ENCODE data around the gene SMU1. TPM values are rescaled to one million over a fixed set of nuclear protein-coding genes. Genes with fewer than 3 reads are reported as not detected.

SMU1 gene
- total RNA-seq, 1 experiment from 2014 or later, result 30.5 TPM

DNA sequence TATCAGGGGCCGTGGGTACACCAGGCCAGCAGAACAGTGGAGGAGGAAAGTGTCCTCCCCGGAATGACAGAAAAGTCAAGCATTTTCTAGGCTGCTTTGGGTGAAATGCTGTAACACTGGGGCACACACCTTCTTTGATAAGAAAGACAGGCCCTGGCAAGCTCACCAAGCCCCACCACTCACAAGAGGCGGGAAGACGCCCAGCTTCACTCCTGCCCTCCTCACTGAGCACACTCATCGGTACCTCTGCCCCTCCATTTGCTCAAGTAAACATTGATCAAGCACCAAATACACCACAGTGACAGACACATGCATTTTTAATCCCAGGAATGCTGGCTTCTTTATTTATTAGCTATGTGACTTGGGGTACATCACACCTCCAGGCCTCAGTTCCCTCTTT is 47.6 kb upstream of the SMU1 start:
- intact Hi-C loops (cut with micrococcal nuclease), result no loop called here
- DNase-seq (ENCODE audit: low read depth, low spot score), result no peak
- Histone ChIP-seq H3K27ac (ENCODE audit: low read depth, low read length) (no peak overlapping the region), H3K4me3 (replicated peaks in 1 of 2; ENCODE audit: low read depth in 1 of 2, low read length in 2 of 2) (no peak overlapping the region), H3K36me3 (ENCODE audit: control insufficient read depth in 1 of 2, insufficient read depth in 2 of 2, low read length in 2 of 2) (no peaks in the 10 kb centered on the region), H3K27me3 (ENCODE audit: insufficient read depth, low read length) (no peaks in the 10 kb centered on the region), H3K4me2 (ENCODE audit: low read length) (no peak overlapping the region), H2AFZ (ENCODE audit: low read depth, low read length, poor library complexity, severe bottlenecking) (no peak overlapping the region), H3K4me1 (ENCODE audit: control insufficient read depth in 1 of 2, insufficient read depth in 2 of 2, low read length in 2 of 2) (peaks cover 0 to 5% of the 10 kb centered on the region in 2 experiments; a peak in 1 of 4 replicates), H3K79me2 (ENCODE audit: insufficient read depth, low read length) (no peaks in the 10 kb centered on the region), H3K9me2 (ENCODE audit: insufficient read depth) (no peaks in the 10 kb centered on the region), H3K9ac (ENCODE audit: low read length) (no peak overlapping the region), H3K9me3 (ENCODE audit: control insufficient read depth in 1 of 2, insufficient read depth in 1 of 2, low read depth in 1 of 2, low read length in 2 of 2) (no peaks in the 10 kb centered on the region), H4K20me1 (ENCODE audit: insufficient read depth) (no peaks in the 10 kb centered on the region)
- ChIA-PET RAD21 (ENCODE audit: low non-redundant PET in 1 of 2, low total read pairs in 2 of 2, uncharacterized antibody in 2 of 2, unreplicated experiment in 2 of 2) (no interaction called here), CTCF (no interaction called here), POLR2A (no interaction called here)
- no peak for TF ChIP-seq POLR2AphosphoS5 (IDR thresholded peaks at IDR 0.05; ENCODE audit: low read depth, low read length)
- TF ChIP-seq CEBPB (IDR thresholded peaks at IDR 0.05; ENCODE audit: low read depth), result no peak
- no peak for TF ChIP-seq ZFX (IDR thresholded peaks at IDR 0.05)
- no peak for TF ChIP-seq YY1 (IDR thresholded peaks at IDR 0.05; ENCODE audit: extremely low read depth, insufficient replicate concordance, low read depth, low read length)
- TF ChIP-seq SRF (IDR thresholded peaks at IDR 0.05; ENCODE audit: low read depth), result no peak
- TF ChIP-seq SP1 (IDR thresholded peaks at IDR 0.05; ENCODE audit: low read depth), result no peak
- TF ChIP-seq SIN3A (IDR thresholded peaks at IDR 0.05; ENCODE audit: low read depth), result no peak
- TF ChIP-seq, protein P1, sequence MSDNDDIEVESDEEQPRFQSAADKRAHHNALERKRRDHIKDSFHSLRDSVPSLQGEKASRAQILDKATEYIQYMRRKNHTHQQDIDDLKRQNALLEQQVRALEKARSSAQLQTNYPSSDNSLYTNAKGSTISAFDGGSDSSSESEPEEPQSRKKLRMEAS (IDR thresholded peaks at IDR 0.05), result no peak
- TF ChIP-seq POLR2A (IDR thresholded peaks at IDR 0.05; ENCODE audit: borderline replicate concordance, extremely low read depth, insufficient read depth, insufficient read length), result no peak
- TF ChIP-seq EGR1 (IDR thresholded peaks at IDR 0.05; ENCODE audit: low read depth), result no peak
- no peak for TF ChIP-seq CBX3 (IDR thresholded peaks at IDR 0.05; ENCODE audit: low read depth)
- no peak for ATAC-seq
- BruUV-seq (replicated peaks), result no TSS peak

- CTCF ChIA-PET, result no interaction called here
- intact Hi-C loops (cut with micrococcal nuclease), result no loop called here
- POLR2A ChIA-PET, result no interaction called here
- H3K9me3 ChIP-seq (ENCODE audit: control insufficient read depth in 1 of 2, insufficient read depth in 1 of 2, low read depth in 1 of 2, low read length in 2 of 2), result no peaks in the 10 kb centered on the region
- no peaks in the 10 kb centered on the region for H4K20me1 ChIP-seq (ENCODE audit: insufficient read depth)
- no peak for TF ChIP-seq POLR2A (IDR thresholded peaks at IDR 0.05; ENCODE audit: borderline replicate concordance, extremely low read depth, insufficient read depth, insufficient read length)
- no peak for TF ChIP-seq RAD21 (IDR thresholded peaks at IDR 0.05; ENCODE audit: low read depth)
- TF ChIP-seq YY1 (IDR thresholded peaks at IDR 0.05; ENCODE audit: extremely low read depth, insufficient replicate concordance, low read depth, low read length), result no peak
- no peak for TF ChIP-seq EGR1 (IDR thresholded peaks at IDR 0.05; ENCODE audit: low read depth)
- no peak for TF ChIP-seq ZBTB33 (IDR thresholded peaks at IDR 0.05; ENCODE audit: extremely low read depth, insufficient replicate concordance, low read length)
- TF ChIP-seq CEBPB (IDR thresholded peaks at IDR 0.05; ENCODE audit: low read depth), result no peak
- no peak for TF ChIP-seq JUND (IDR thresholded peaks at IDR 0.05)
- no peak for TF ChIP-seq CBX3 (IDR thresholded peaks at IDR 0.05; ENCODE audit: low read depth)
- H3K9ac ChIP-seq (ENCODE audit: low read length), result no peak overlapping the region
- DNase-seq (ENCODE audit: low read depth, low spot score) (no peak), ATAC-seq (no peak; the same call in 1 of the 2 replicates)
- H3K27me3 ChIP-seq (ENCODE audit: insufficient read depth, low read length), result no peaks in the 10 kb centered on the region
- H3K9me2 ChIP-seq (ENCODE audit: insufficient read depth), result no peaks in the 10 kb centered on the region
- no peaks in the 10 kb centered on the region for H3K36me3 ChIP-seq (ENCODE audit: control insufficient read depth in 1 of 2, insufficient read depth in 2 of 2, low read length in 2 of 2)
- peaks cover 0 to 5% of the 10 kb centered on the region in 2 experiments; a peak in 1 of 4 replicates for H3K4me1 ChIP-seq (ENCODE audit: control insufficient read depth in 1 of 2, insufficient read depth in 2 of 2, low read length in 2 of 2)
- H2AFZ ChIP-seq (ENCODE audit: low read depth, low read length, poor library complexity, severe bottlenecking), result no peak overlapping the region
- no peak overlapping the region for H3K4me3 ChIP-seq (replicated peaks in 1 of 2; ENCODE audit: low read depth in 1 of 2, low read length in 2 of 2)
- RAD21 ChIA-PET (ENCODE audit: low non-redundant PET in 1 of 2, low total read pairs in 2 of 2, uncharacterized antibody in 2 of 2, unreplicated experiment in 2 of 2), result no interaction called here
- H3K27ac ChIP-seq (ENCODE audit: low read depth, low read length), result no peak overlapping the region
- BruUV-seq (replicated peaks), result no TSS peak
- H3K4me2 ChIP-seq (ENCODE audit: low read length), result no peak overlapping the region
- no peaks in the 10 kb centered on the region for H3K79me2 ChIP-seq (ENCODE audit: insufficient read depth, low read length)
Measured at GRCh38 chr9:33123407-33124031, 47.0 kb upstream of the SMU1 start.

Data from HCT116 (cell line).